ENCODE measurements around the gene NEURL2.

Gene NEURL2

DNA sequence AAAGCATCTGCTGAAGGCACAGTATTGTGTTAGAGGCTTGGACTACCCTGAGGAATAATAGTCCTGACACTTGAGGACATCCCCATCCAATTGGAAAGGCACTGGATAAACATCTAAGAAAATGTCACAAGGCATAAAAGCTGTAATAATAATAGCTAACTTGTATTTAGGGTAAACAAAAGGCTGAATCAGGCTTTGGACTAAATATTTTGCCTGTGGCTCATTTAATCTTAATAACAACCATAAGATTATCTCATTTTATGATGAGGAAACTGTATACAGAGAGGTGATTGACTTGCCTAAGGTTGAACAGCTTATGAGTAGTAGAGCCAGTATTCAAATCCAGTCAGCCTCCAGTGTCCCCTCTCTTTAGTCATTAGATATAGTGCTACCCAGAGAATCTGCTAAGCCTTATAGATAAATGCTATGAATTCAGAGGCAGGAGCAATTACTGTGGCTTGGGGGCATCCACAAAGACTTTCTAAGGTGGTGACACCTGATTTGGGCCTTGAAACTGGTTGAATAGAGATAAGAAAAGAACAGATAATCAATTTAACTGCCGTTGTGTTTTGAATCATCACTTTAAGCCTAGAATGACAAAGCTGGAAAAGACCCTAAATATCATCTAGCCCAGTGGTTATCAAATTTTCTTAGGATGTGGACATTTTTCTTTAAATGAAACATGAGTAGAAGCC lies 17.5 kb downstream of the NEURL2 start:
- Histone ChIP-seq H3K9ac (ENCODE audit: low read depth in 1 of 2, low read length in 2 of 2) (no peak overlapping the region), H3K4me3 (ENCODE audit: low read length in 2 of 2) (no peak overlapping the region), H3K36me3 (ENCODE audit: control insufficient read depth in 2 of 2, insufficient read depth in 2 of 2, low read length in 2 of 2) (peaks cover 14 to 25% of the 10 kb centered on the region in 2 donors), H3K27ac (ENCODE audit: low read depth in 2 of 2, low read length in 2 of 2) (no peak overlapping the region), H3K9me3 (ENCODE audit: control insufficient read depth in 2 of 2, low read length in 2 of 2) (no peaks in the 10 kb centered on the region), H3K27me3 (ENCODE audit: control insufficient read depth in 2 of 2, insufficient read depth in 2 of 2, low read length in 2 of 2) (no peaks in the 10 kb centered on the region), H3K4me1 (ENCODE audit: control insufficient read depth in 2 of 2, insufficient read depth in 2 of 2, low read length in 2 of 2) (no peaks in the 10 kb centered on the region)

DNA sequence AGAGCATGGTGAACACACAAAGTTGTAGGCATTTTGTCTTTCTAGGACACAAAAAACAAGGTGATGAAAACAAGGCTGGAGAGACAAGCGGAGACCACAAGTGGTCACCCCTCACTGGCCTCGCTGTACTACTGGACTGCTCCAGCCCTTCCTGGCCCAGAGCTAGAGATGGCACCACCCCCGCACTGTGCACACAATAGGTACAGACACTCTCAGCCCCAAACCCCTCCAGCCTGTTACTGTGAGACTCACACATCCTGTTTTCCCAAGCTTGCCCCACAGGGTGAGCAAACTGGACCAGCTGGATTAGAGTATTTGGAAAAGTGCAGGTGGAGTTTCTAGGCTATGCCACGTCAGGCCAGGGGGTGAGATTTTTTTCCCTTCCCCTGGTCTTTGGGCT lies 18.4 kb downstream of the NEURL2 start:
- H3K9ac ChIP-seq (ENCODE audit: low read depth in 1 of 2, low read length in 2 of 2): no peak overlapping the region
- no peaks in the 10 kb centered on the region for H3K9me3 ChIP-seq (ENCODE audit: control insufficient read depth in 2 of 2, low read length in 2 of 2)
- peaks cover 0 to 6% of the 10 kb centered on the region in 2 donors for H3K4me1 ChIP-seq (ENCODE audit: control insufficient read depth in 2 of 2, insufficient read depth in 2 of 2, low read length in 2 of 2)
- H3K27me3 ChIP-seq (ENCODE audit: control insufficient read depth in 2 of 2, insufficient read depth in 2 of 2, low read length in 2 of 2): no peaks in the 10 kb centered on the region
- H3K27ac ChIP-seq (ENCODE audit: low read depth in 2 of 2, low read length in 2 of 2): no peak overlapping the region
- peaks cover 9 to 16% of the 10 kb centered on the region in 2 donors for H3K36me3 ChIP-seq (ENCODE audit: control insufficient read depth in 2 of 2, insufficient read depth in 2 of 2, low read length in 2 of 2)
- no peak overlapping the region for H3K4me3 ChIP-seq (ENCODE audit: low read length in 2 of 2)

DNA sequence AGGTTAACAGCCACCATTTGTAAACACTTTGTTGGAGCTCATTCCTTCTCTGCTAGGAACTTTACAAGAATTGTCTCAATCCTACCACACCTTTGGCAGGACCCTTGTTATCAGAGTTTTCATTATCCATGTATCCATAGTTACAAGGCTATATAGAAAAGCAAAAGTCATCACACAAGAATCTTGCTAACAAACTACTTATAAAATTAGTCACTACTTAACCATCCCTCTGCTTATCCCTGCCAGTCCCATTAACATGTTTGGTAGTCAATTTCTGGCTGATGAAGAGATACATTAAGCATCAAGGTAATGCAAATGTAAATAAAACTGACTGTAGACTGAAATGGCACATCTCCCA lies 23.2 kb downstream of the NEURL2 start:
- no peaks in the 10 kb centered on the region for H3K9me3 ChIP-seq (ENCODE audit: control insufficient read depth in 2 of 2, low read length in 2 of 2)
- peaks cover 2 to 17% of the 10 kb centered on the region in 2 donors for H3K4me1 ChIP-seq (ENCODE audit: control insufficient read depth in 2 of 2, insufficient read depth in 2 of 2, low read length in 2 of 2)
- H3K4me3 ChIP-seq (ENCODE audit: low read length in 2 of 2): no peak overlapping the region
- H3K9ac ChIP-seq (ENCODE audit: low read depth in 1 of 2, low read length in 2 of 2): no peak overlapping the region
- no peaks in the 10 kb centered on the region for H3K27me3 ChIP-seq (ENCODE audit: control insufficient read depth in 2 of 2, insufficient read depth in 2 of 2, low read length in 2 of 2)
- peaks cover 0 to 4% of the 10 kb centered on the region in 2 donors for H3K36me3 ChIP-seq (ENCODE audit: control insufficient read depth in 2 of 2, insufficient read depth in 2 of 2, low read length in 2 of 2)
- H3K27ac ChIP-seq (ENCODE audit: low read depth in 2 of 2, low read length in 2 of 2): peak overlapping the region; percentile 49 to 62

DNA sequence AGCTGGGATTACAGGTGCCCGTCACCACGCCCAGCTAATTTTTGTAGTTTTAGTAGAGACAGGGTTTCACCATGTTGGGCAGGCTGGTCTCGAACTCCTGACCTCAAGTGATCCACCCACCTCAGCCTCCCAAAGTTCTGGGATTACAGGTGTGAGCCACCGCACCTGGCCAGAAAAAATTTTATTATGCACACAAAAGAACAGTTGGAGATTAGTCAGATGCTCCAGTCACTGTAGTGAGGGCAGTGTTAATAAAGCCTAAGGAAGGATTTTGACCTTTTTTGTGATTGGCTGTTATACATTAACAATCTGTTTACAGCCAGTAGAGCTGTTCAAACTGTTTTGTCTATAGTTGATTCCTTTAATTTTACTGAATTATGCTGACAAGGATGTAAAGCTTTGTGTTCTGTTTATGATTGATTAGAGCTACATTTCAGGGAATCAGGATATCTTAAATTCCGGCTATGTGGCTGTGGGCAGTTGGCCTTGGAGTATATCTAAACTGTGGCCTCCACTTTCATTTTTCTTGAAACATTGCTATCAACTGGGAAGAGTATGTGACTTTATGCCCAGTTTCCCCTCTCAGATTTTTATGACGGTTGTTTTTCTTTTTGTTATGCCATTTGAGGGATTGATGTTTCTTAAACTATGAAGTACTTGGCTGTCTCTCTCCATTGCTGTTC lies 23.7 kb downstream of the NEURL2 start:
- Histone ChIP-seq H3K27ac (ENCODE audit: low read depth in 2 of 2, low read length in 2 of 2) (peak overlapping the region; percentile 49 to 62), H3K9ac (ENCODE audit: low read depth in 1 of 2, low read length in 2 of 2) (no peak overlapping the region), H3K4me3 (ENCODE audit: low read length in 2 of 2) (no peak overlapping the region), H3K27me3 (ENCODE audit: control insufficient read depth in 2 of 2, insufficient read depth in 2 of 2, low read length in 2 of 2) (no peaks in the 10 kb centered on the region), H3K9me3 (ENCODE audit: control insufficient read depth in 2 of 2, low read length in 2 of 2) (no peaks in the 10 kb centered on the region), H3K4me1 (ENCODE audit: control insufficient read depth in 2 of 2, insufficient read depth in 2 of 2, low read length in 2 of 2) (peaks cover 2 to 17% of the 10 kb centered on the region in 2 donors), H3K36me3 (ENCODE audit: control insufficient read depth in 2 of 2, insufficient read depth in 2 of 2, low read length in 2 of 2) (no peaks in the 10 kb centered on the region)

DNA sequence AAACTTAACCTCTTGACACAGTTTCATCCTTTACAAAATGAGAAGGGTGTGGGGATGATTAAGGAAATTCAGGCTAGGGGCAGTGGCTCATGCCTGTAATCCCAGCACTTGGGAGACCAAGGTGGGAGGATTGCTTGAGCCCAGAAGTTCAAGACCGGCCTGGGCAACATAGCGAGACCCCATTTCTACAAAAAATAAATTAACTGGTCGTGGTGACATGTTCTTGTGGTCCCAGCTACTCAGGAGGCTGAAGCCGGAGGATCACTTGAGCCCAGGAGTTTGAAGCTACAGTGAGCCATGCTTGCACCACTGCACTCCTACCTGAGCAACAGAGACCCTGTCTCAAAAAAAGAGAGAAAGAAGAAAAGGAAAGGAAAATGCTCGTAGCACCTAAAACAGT lies 24.6 kb downstream of the NEURL2 start:
- peaks cover 4 to 17% of the 10 kb centered on the region in 2 donors for H3K4me1 ChIP-seq (ENCODE audit: control insufficient read depth in 2 of 2, insufficient read depth in 2 of 2, low read length in 2 of 2)
- H3K9me3 ChIP-seq (ENCODE audit: control insufficient read depth in 2 of 2, low read length in 2 of 2): no peaks in the 10 kb centered on the region
- H3K27ac ChIP-seq (ENCODE audit: low read depth in 2 of 2, low read length in 2 of 2): peak overlapping the region in 1 of 2 donors; percentile 32
- H3K9ac ChIP-seq (ENCODE audit: low read depth in 1 of 2, low read length in 2 of 2): no peak overlapping the region
- H3K36me3 ChIP-seq (ENCODE audit: control insufficient read depth in 2 of 2, insufficient read depth in 2 of 2, low read length in 2 of 2): no peaks in the 10 kb centered on the region
- no peak overlapping the region for H3K4me3 ChIP-seq (ENCODE audit: low read length in 2 of 2)
- H3K27me3 ChIP-seq (ENCODE audit: control insufficient read depth in 2 of 2, insufficient read depth in 2 of 2, low read length in 2 of 2): no peaks in the 10 kb centered on the region

DNA sequence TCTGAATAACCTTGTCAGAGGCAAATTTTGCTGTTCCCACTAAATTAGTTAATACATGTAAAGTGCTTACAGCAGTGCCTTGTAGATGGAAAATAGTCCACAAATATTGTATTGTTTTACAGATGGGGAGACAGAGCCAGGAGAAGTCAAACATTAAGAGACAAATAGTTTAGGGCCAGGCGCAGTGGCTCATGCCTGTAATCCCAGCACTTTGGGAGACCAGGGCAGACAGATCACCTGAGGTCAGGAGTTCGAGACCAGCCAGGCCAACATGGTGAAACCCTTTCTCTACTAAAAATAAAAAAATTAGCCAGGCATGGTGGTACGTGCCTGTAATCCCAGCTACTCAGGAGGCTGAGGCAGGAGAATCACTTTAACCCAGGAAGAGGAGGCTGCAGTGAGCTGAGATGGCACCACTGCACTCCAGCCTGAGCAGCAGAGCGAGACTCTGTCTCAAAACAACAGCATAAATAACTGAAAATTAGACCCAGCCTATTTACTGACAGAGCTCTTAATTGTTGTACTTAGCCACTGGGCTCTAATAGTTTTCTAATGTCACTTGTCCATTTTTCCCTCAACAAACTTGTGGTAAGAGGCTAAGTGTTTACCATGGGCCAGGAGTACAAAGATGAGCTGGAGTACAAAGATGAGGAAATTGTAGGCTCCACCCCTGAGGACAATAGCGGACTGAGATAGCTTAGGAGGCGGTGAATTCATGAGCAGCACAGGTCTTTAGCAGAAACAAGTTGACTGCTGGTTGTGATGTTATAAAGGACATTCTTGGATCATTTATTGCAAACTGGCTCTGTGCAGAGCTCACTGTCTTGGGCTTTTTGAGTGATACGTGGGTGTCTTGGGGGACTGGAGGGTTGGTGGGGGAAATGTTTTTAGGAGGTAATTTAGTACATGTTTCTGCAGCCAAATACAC lies 27.2 kb downstream of the NEURL2 start:
- Histone ChIP-seq H3K27ac (ENCODE audit: low read depth in 2 of 2, low read length in 2 of 2) (peak overlapping the region in 1 of 2 donors; percentile 22), H3K4me1 (ENCODE audit: control insufficient read depth in 2 of 2, insufficient read depth in 2 of 2, low read length in 2 of 2) (peaks cover 11 to 24% of the 10 kb centered on the region in 2 donors)

DNA sequence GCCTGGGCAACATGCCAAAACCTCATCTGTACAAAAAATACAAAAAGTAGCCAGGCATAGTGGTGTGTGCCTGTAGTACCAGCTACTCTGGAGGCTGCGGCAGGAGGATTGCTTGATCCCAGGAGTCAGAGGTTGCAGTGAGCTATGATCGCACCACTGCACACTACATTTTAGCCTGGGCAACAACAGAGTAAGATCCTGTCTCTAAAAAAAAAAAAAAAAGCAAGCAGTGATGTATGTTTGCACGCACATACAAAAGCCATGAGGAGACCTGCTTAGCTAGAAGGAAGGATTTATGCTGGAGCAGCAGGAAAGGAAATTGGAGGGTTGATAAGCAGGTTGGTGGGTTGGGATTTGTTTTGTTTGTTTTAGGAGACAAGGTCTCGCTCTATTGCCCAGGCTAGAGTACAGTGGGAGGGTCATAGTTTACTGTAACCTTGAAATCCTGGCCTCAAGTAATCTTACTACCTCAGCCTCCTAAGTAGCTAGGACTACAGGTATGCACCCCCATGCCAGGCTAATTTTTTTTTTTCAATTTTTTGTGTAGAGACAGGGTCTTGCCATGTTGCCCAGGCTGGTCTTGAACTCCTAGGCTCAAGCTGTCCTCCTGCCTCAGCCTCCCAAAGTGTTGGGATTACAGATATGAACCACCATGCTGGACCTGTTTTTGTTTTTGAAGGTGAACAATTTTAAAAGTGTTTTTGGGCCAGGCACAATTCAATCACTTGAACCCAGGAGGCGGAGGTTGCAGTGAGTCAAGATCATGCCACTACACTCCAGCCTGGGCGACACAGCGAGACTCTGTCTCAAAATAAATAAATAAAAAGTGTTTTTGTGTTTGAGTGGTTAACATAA lies 29.6 kb downstream of the NEURL2 start:
- Histone ChIP-seq H3K36me3 (ENCODE audit: control insufficient read depth in 2 of 2, insufficient read depth in 2 of 2, low read length in 2 of 2) (no peaks in the 10 kb centered on the region), H3K4me1 (ENCODE audit: control insufficient read depth in 2 of 2, insufficient read depth in 2 of 2, low read length in 2 of 2) (peaks cover 16 to 20% of the 10 kb centered on the region in 2 donors), H3K4me3 (ENCODE audit: low read length in 2 of 2) (no peak overlapping the region), H3K9me3 (ENCODE audit: control insufficient read depth in 2 of 2, low read length in 2 of 2) (no peaks in the 10 kb centered on the region), H3K9ac (ENCODE audit: low read depth in 1 of 2, low read length in 2 of 2) (no peak overlapping the region), H3K27ac (ENCODE audit: low read depth in 2 of 2, low read length in 2 of 2) (peak overlapping the region; percentile 43 to 57), H3K27me3 (ENCODE audit: control insufficient read depth in 2 of 2, insufficient read depth in 2 of 2, low read length in 2 of 2) (no peaks in the 10 kb centered on the region)

More for the DNA sequence above, 27.2 kb downstream of the NEURL2 start:
- H3K9ac ChIP-seq (ENCODE audit: low read depth in 1 of 2, low read length in 2 of 2): no peak overlapping the region
- no peaks in the 10 kb centered on the region for H3K27me3 ChIP-seq (ENCODE audit: control insufficient read depth in 2 of 2, insufficient read depth in 2 of 2, low read length in 2 of 2)
- no peaks in the 10 kb centered on the region for H3K9me3 ChIP-seq (ENCODE audit: control insufficient read depth in 2 of 2, low read length in 2 of 2)
- H3K36me3 ChIP-seq (ENCODE audit: control insufficient read depth in 2 of 2, insufficient read depth in 2 of 2, low read length in 2 of 2): no peaks in the 10 kb centered on the region
- no peak overlapping the region for H3K4me3 ChIP-seq (ENCODE audit: low read length in 2 of 2)

DNA sequence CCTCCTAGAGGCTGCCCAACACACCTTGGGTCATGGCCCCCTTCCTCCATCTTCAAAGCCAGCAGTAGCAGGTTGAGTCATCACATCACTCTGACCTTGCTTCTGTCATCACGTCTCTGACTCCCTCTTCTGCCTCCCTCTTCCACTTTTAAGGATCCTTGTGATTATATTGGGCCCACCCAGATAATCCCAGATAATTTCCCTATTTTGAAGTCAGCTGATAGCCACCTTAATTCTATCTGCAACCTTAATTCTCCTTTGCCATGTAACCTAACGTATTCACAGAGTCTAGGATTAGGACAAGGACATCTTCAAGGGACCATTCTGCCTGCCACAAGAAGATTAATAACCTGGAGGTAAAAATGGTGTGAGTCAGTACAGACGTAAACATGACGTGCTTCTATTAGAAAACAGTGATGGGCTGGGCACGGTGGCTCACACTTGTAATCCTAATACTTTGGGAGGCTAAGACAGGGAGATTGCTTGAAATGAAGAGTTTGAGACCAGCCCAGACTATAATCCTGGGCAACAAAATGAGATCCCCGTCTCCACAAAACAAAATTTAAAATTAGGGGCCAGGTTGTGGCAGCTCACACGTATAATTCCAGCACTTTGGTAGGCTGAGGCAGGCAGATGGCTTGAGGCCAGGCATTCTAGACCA lies 30.3 kb downstream of the NEURL2 start:
- Histone ChIP-seq H3K4me1 (ENCODE audit: control insufficient read depth in 2 of 2, insufficient read depth in 2 of 2, low read length in 2 of 2) (peaks cover 22% of the 10 kb centered on the region in 2 donors), H3K4me3 (ENCODE audit: low read length in 2 of 2) (no peak overlapping the region), H3K36me3 (ENCODE audit: control insufficient read depth in 2 of 2, insufficient read depth in 2 of 2, low read length in 2 of 2) (no peaks in the 10 kb centered on the region), H3K27me3 (ENCODE audit: control insufficient read depth in 2 of 2, insufficient read depth in 2 of 2, low read length in 2 of 2) (no peaks in the 10 kb centered on the region), H3K9me3 (ENCODE audit: control insufficient read depth in 2 of 2, low read length in 2 of 2) (no peaks in the 10 kb centered on the region), H3K9ac (ENCODE audit: low read depth in 1 of 2, low read length in 2 of 2) (no peak overlapping the region), H3K27ac (ENCODE audit: low read depth in 2 of 2, low read length in 2 of 2) (peak overlapping the region; percentile 43 to 57)

DNA sequence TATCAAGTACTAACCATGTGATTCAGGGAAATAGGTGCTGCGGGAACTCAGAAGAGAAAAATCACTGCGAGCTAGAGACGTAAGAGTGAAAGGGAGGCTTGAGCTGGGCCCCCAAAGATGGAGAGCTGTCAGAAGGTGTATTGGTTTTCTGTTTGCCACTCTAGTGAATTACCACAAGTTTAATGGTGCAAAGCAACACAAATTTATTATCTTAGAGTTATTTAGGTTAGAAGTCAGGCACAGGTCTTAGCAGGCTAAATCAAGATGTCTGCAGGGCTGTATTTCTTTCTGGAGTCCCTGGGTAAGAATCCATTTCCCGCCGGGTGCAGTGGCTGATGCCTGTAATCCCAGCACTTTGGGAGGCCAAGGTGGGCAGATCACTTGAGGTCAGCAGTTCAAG lies 31.1 kb downstream of the NEURL2 start:
- no peak overlapping the region for H3K27ac ChIP-seq (ENCODE audit: low read depth in 2 of 2, low read length in 2 of 2)
- H3K36me3 ChIP-seq (ENCODE audit: control insufficient read depth in 2 of 2, insufficient read depth in 2 of 2, low read length in 2 of 2): peaks cover 0 to 2% of the 10 kb centered on the region in 2 donors
- peaks cover 24 to 27% of the 10 kb centered on the region in 2 donors for H3K4me1 ChIP-seq (ENCODE audit: control insufficient read depth in 2 of 2, insufficient read depth in 2 of 2, low read length in 2 of 2)
- no peak overlapping the region for H3K9ac ChIP-seq (ENCODE audit: low read depth in 1 of 2, low read length in 2 of 2)
- H3K27me3 ChIP-seq (ENCODE audit: control insufficient read depth in 2 of 2, insufficient read depth in 2 of 2, low read length in 2 of 2): no peaks in the 10 kb centered on the region
- no peaks in the 10 kb centered on the region for H3K9me3 ChIP-seq (ENCODE audit: control insufficient read depth in 2 of 2, low read length in 2 of 2)
- H3K4me3 ChIP-seq (ENCODE audit: low read length in 2 of 2): no peak overlapping the region

Measured in mucosa of rectum (tissue), 2 donors.